MM.1S (cell line): ENCODE measurements around the gene HS3ST4.

Source experiments
- DNase-seq: peaks from one replicate; pipeline ENCODE4 v3.0.0-alpha.2; 2015
- H2AFZ ChIP-seq: fragments of 300-600 bp; sonication (generic); 2 replicates; pipeline ENCODE4 v1.6.0; 2016; ENCODE audit warnings: antibody characterized with exemption, low read length
- H3F3A ChIP-seq: fragments of 300-600 bp; sonication (generic); 2 replicates; pipeline ENCODE4 v1.6.1; 2016; ENCODE audit warnings: mild to moderate bottlenecking, antibody characterized with exemption, low read length, moderate library complexity, mixed read lengths; ENCODE audit not compliant: insufficient read depth
- H3K27ac ChIP-seq: fragments of 300-600 bp; sonication (generic); 2 replicates; pipeline ENCODE4 v1.5.1; 2016; ENCODE audit warnings: mild to moderate bottlenecking, low read length
- H3K27me3 ChIP-seq: fragments of 300-600 bp; sonication (generic); replicated peaks from 2 replicates; pipeline ENCODE4 v1.6.0; 2016; ENCODE audit warnings: low read length; ENCODE audit not compliant: insufficient read depth
- H3K36me3 ChIP-seq: fragments of 300-600 bp; sonication (generic); replicated peaks from 2 replicates; pipeline ENCODE4 v1.6.1; 2016; ENCODE audit warnings: mild to moderate bottlenecking, low read length, mixed read lengths; ENCODE audit not compliant: insufficient read depth
- H3K4me1 ChIP-seq: fragments of 300-600 bp; sonication (generic); 2 replicates; pipeline ENCODE4 v1.6.1; 2016; ENCODE audit warnings: low read length, mixed read lengths
- H3K4me2 ChIP-seq: fragments of 300-600 bp; sonication (generic); 2 replicates; pipeline ENCODE4 v1.6.0; 2016; ENCODE audit warnings: low read depth, low read length
- H3K4me3 ChIP-seq: fragments of 300-600 bp; sonication (generic); 2 replicates; pipeline ENCODE4 v1.5.1; 2016; ENCODE audit warnings: low read length, mixed read lengths
- H3K79me2 ChIP-seq: fragments of 300-600 bp; sonication (generic); 2 replicates; pipeline ENCODE4 v1.6.1; 2016; ENCODE audit warnings: mixed run types, low read length, mixed read lengths
- H3K9ac ChIP-seq: fragments of 300-600 bp; sonication (generic); 2 replicates; pipeline ENCODE4 v1.6.1; 2016; ENCODE audit warnings: low read length, mixed read lengths
- H3K9me2 ChIP-seq: fragments of 300-600 bp; sonication (generic); replicated peaks from 2 replicates; pipeline ENCODE4 v1.6.1; 2016; ENCODE audit warnings: mild to moderate bottlenecking, low read length, mixed read lengths; ENCODE audit not compliant: insufficient read depth
- H3K9me3 ChIP-seq: fragments of 300-600 bp; sonication (generic); replicated peaks from 2 replicates; pipeline ENCODE4 v1.6.1; 2016; ENCODE audit warnings: mild to moderate bottlenecking, low read length, mixed read lengths; ENCODE audit not compliant: insufficient read depth
- H4K20me1 ChIP-seq: fragments of 300-600 bp; sonication (generic); 2 replicates; pipeline ENCODE4 v1.6.1; 2016; ENCODE audit warnings: mild to moderate bottlenecking, low read length, moderate library complexity, mixed read lengths; ENCODE audit not compliant: insufficient read depth
- CTCF ChIP-seq: fragments of 300-600 bp; sonication (generic); IDR thresholded peaks from 2 replicates; pipeline ENCODE4 v1.5.1; 2016; ENCODE audit warnings: antibody characterized with exemption, low read length, mixed read lengths
- EZH2 ChIP-seq: fragments of 300-600 bp; sonication (generic); optimal IDR thresholded peaks from 2 replicates; pipeline ENCODE3; 2017; ENCODE audit warnings: low read depth, mild to moderate bottlenecking, antibody characterized with exemption, low read length, mixed read lengths
- EZH2phosphoT487 ChIP-seq: fragments of 300-600 bp; sonication (generic); IDR thresholded peaks from 2 replicates; pipeline ENCODE4 v1.6.1; 2018; ENCODE audit warnings: antibody characterized with exemption, low read length

The HS3ST4 gene

GRCh38 chr16:26158142-26158759, 466.5 kb downstream of the HS3ST4 start:
- Histone ChIP-seq H3K4me3 (no peak overlapping the region), H3K36me3 (no peaks in the 10 kb centered on the region), H3K9me3 (no peaks in the 10 kb centered on the region), H3K4me2 (no peak overlapping the region), H2AFZ (no peak overlapping the region), H3K27me3 (no peaks in the 10 kb centered on the region), H4K20me1 (no peaks in the 10 kb centered on the region), H3K27ac (no peak overlapping the region), H3K79me2 (no peaks in the 10 kb centered on the region), H3K4me1 (no peaks in the 10 kb centered on the region), H3F3A (no peaks in the 10 kb centered on the region), H3K9ac (no peak overlapping the region), H3K9me2 (no peaks in the 10 kb centered on the region)
- DNase-seq: no peak
- TF ChIP-seq EZH2phosphoT487 (no peak), CTCF (no peak)

- Histone ChIP-seq H3F3A (no peaks in the 10 kb centered on the region), H3K9me3 (no peaks in the 10 kb centered on the region), H2AFZ (no peak overlapping the region), H4K20me1 (no peaks in the 10 kb centered on the region), H3K27me3 (no peaks in the 10 kb centered on the region), H3K4me3 (no peak overlapping the region), H3K36me3 (no peaks in the 10 kb centered on the region), H3K79me2 (no peaks in the 10 kb centered on the region), H3K9me2 (no peaks in the 10 kb centered on the region), H3K9ac (no peak overlapping the region), H3K4me1 (no peaks in the 10 kb centered on the region), H3K4me2 (no peak overlapping the region), H3K27ac (no peak overlapping the region)
- TF ChIP-seq CTCF: no peak
- no peak for TF ChIP-seq EZH2phosphoT487
- no peak for TF ChIP-seq EZH2
- no peak for DNase-seq
Observed at GRCh38 chr16:26161461-26162180, 469.9 kb downstream of the HS3ST4 start.

GRCh38 chr16:26169473-26169872, 477.7 kb downstream of the HS3ST4 start:
- Histone ChIP-seq H3K27ac (no peak overlapping the region), H3K4me2 (no peak overlapping the region), H3K4me1 (no peaks in the 10 kb centered on the region), H3K9ac (no peak overlapping the region), H4K20me1 (no peaks in the 10 kb centered on the region), H3K9me3 (no peaks in the 10 kb centered on the region), H3K27me3 (no peaks in the 10 kb centered on the region), H3K9me2 (no peaks in the 10 kb centered on the region), H3K4me3 (no peak overlapping the region), H3F3A (no peaks in the 10 kb centered on the region), H3K36me3 (no peaks in the 10 kb centered on the region), H3K79me2 (no peaks in the 10 kb centered on the region), H2AFZ (no peak overlapping the region)
- DNase-seq: no peak
- TF ChIP-seq CTCF (no peak), EZH2 (no peak), EZH2phosphoT487 (no peak)
